Natural killer cell (primary cell): ENCODE data around the gene DIRAS1. TPM values are rescaled to one million over a fixed set of nuclear protein-coding genes. Genes with fewer than 3 reads are reported as not detected.

Experiments
- ATAC-seq, 3 donors: fragments of 150-1000 bp in 2 of 3; fragments of 200-7000 bp in 1 of 3; cut with Tn5 transposase; 1 replicate in 1 of 3; 2 replicates in 2 of 3; pipeline ENCODE4 v1.10.0; 2021; ENCODE audit warnings: mild to moderate bottlenecking in 2 of 3, moderate library complexity in 2 of 3
- DNase-seq, 2 donors: peaks; one replicate each; pipeline versions ENCODE4 v3.0.0 to v3.0.0-alpha.2; 2013 to 2021; ENCODE audit warnings: mixed read lengths in 1 of 2
- H3K27ac ChIP-seq: one replicate; pipeline ENCODE4 v1.5.1; 2013; ENCODE audit warnings: mild to moderate bottlenecking, low read length
- H3K27me3 ChIP-seq: one replicate; pipeline ENCODE4 v1.6.1; 2013; ENCODE audit warnings: low read length; ENCODE audit not compliant: control insufficient read depth, insufficient read depth
- H3K36me3 ChIP-seq: one replicate; pipeline ENCODE4 v1.6.1; 2013; ENCODE audit warnings: low read length; ENCODE audit not compliant: control insufficient read depth, insufficient read depth
- H3K4me1 ChIP-seq: one replicate; pipeline ENCODE4 v1.6.1; 2013; ENCODE audit warnings: low read length; ENCODE audit not compliant: control insufficient read depth, insufficient read depth
- H3K4me3 ChIP-seq: one replicate; pipeline ENCODE4 v1.5.1; 2013; ENCODE audit warnings: low read length
- H3K9me3 ChIP-seq: one replicate; pipeline ENCODE4 v1.6.1; 2013; ENCODE audit warnings: low read length; ENCODE audit not compliant: control insufficient read depth, insufficient read depth
- H3K27ac Mint-ChIP-seq, 2 donors: one replicate each; pipeline ENCODE4 v1.8.0; 2022; ENCODE audit warnings: mild to moderate bottlenecking in 2 of 2, mixed read lengths in 2 of 2, moderate library complexity in 1 of 2
- H3K27me3 Mint-ChIP-seq, 2 donors: one replicate each; pipeline ENCODE4 v1.8.0; 2022; ENCODE audit warnings: low read depth in 2 of 2, mixed read lengths in 2 of 2
- H3K36me3 Mint-ChIP-seq: one replicate; pipeline ENCODE4 v1.8.0; 2022; ENCODE audit warnings: mixed read lengths
- H3K4me1 Mint-ChIP-seq, 2 donors: one replicate each; pipeline ENCODE4 v1.8.0; 2022; ENCODE audit warnings: mixed read lengths in 2 of 2
- H3K4me3 Mint-ChIP-seq: one replicate; pipeline ENCODE4 v1.8.0; 2022; ENCODE audit warnings: mild to moderate bottlenecking, moderate library complexity, mixed read lengths
- H3K9me3 Mint-ChIP-seq, 2 donors: one replicate each; pipeline ENCODE4 v1.8.0; 2022; ENCODE audit warnings: mixed read lengths in 2 of 2
- WGBS: methylation state at CpG from one replicate; pipeline ENCODE4 v1.1.7; 2013; ENCODE audit warnings: missing lambda C conversion rate; ENCODE audit not compliant: insufficient coverage; 5-methylcytosine and 5-hydroxymethylcytosine counted together
- intact Hi-C: fragments of 100-400 bp; cut with micrococcal nuclease; formaldehyde crosslinking; loops from one replicate; pipeline ENCODE4 v1.14.2; 2022
- total RNA-seq, 4 donors: library from RNA; stranded (reverse); fragments of 120-200 nt in 1 of 4; gene quantifications; one replicate each; pipeline versions ENCODE4 v1.2.3 to v1.2.4, GENCODE V29; 2013 to 2022
- TF ChIP-seq, protein P1 (sequence below): fragments of 200-600 bp; IDR thresholded peaks from one replicate; pipeline ENCODE4 v1.8.0; 2022; ENCODE audit warnings: antibody characterized with exemption

DIRAS1 gene, protein sequence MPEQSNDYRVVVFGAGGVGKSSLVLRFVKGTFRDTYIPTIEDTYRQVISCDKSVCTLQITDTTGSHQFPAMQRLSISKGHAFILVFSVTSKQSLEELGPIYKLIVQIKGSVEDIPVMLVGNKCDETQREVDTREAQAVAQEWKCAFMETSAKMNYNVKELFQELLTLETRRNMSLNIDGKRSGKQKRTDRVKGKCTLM
- under 1 TPM; 0.12 to 0.48 (median 0.18) TPM for total RNA-seq
- 1.4 TPM for total RNA-seq (2013)

DNA sequence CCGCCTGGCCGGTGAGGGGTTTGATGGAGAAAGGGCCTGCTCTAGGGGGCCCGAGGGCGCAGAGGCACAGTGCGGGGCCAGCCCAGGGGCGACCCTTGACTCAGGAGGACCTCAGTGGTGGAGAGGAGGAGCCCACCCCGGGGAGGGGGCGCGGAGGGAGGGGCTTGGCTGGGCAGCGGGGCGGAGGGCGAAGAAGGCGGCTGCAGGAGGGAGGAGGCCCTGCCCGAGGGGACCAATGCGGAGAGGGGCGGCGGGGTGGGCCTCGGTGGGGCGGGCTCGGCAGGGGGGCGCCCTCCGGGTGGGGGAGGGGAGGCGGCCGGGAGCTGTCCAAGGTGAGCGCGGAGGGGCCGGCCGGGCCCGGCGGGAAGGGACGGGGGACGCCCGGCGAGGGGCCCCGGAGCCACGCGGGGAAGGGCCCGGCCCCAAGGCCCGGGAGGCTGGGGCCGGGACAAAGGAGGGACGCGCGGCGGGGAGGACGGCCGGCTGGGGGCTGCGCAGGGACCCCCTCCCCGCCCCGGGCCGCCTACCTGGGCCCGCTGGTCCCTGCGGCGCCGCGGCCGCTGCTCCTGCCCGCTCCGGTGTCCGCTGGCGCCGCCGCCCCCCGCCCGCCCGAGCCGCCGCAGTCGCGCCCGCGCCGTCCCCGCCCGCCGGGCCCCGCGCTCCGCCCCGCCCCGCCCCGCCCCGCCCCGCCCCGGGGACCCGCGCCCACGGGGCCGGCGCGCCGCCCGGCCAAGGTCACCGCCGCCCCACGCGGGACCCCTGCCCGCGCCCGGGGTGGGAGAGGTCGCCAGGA is at the start of gene DIRAS1:
TSS of gene DIRAS1 (minus strand) at position 596 of the 793 bp plus-strand sequence. CDS start 3,566 bp downstream, outside the sequence.
- peaks cover 17% of the 10 kb centered on the region for H3K27me3 ChIP-seq
- peaks cover 8 to 12% of the 10 kb centered on the region in 2 donors for H3K27me3 Mint-ChIP-seq
- peak within 1 kb of the TSS; percentile 12 for H3K4me3 ChIP-seq
- H3K27ac Mint-ChIP-seq = no peak within 1 kb of the TSS
- no peak within 1 kb of the TSS for H3K27ac ChIP-seq
- H3K4me3 Mint-ChIP-seq = no peak within 1 kb of the TSS
- H3K4me1 ChIP-seq = peaks cover 11% of the 10 kb centered on the region
- ATAC-seq = no peak
- H3K9me3 ChIP-seq = no peaks in the 10 kb centered on the region
- intact Hi-C loops = no loop called here
- no peaks in the 10 kb centered on the region for H3K9me3 Mint-ChIP-seq
- H3K4me1 Mint-ChIP-seq = no peaks in the 10 kb centered on the region
- TF ChIP-seq, protein P1, sequence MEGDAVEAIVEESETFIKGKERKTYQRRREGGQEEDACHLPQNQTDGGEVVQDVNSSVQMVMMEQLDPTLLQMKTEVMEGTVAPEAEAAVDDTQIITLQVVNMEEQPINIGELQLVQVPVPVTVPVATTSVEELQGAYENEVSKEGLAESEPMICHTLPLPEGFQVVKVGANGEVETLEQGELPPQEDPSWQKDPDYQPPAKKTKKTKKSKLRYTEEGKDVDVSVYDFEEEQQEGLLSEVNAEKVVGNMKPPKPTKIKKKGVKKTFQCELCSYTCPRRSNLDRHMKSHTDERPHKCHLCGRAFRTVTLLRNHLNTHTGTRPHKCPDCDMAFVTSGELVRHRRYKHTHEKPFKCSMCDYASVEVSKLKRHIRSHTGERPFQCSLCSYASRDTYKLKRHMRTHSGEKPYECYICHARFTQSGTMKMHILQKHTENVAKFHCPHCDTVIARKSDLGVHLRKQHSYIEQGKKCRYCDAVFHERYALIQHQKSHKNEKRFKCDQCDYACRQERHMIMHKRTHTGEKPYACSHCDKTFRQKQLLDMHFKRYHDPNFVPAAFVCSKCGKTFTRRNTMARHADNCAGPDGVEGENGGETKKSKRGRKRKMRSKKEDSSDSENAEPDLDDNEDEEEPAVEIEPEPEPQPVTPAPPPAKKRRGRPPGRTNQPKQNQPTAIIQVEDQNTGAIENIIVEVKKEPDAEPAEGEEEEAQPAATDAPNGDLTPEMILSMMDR = no peak
- no peaks in the 10 kb centered on the region for H3K36me3 ChIP-seq
- no peaks in the 10 kb centered on the region for H3K36me3 Mint-ChIP-seq
- no peak for DNase-seq
- under 1% methylated on average over 100 of the region's 100 CpGs for WGBS

DNA sequence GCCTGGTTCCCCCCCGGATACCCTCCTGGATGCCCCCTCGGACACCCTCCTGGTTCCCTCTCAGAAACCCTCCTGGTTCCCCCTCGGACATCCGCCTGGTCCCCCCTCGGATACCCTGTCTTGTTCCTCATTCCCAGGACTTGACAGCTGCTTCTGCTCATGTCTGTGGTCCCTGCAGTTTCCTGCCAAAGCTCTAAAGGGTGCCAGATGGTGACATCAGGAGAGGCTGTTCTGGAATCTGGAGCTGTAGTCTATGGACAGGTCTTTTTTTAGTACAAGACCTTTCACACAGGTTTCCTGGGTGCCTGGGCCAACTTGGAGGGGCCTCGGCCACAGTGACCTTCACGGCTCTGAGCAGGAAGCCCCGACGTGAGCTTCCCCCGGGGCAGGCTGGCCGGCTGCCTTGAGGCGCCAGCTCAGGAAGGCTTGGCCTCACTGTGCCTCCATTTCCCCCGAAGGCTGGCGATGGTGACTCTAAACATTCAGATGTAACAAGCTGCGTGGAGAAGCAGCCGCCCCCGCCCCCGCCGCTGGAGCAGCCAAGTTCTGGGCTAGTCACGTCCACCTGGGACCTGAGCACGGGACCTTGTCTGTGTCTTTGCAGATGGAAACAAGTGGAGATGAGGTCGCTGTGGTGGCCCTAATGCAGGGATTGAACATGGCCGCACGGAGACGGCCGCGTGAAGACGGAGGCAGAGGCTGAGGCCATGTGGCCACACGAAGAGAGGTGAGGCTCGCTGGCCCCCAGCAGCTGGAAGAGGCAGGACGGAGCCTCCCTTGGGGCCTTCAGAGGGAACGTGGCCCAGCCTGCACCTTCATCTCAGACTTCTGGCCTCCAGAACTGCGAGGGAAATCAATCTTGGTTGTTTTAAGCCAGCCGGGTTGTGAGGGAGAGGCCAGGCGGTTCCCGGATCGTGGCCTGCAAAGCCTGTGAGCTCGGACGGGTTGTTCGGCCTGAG is 49.2 kb upstream of the DIRAS1 start:
- Mint-ChIP-seq H3K4me3 (no peak overlapping the region), H3K27me3 (no peaks in the 10 kb centered on the region), H3K9me3 (no peaks in the 10 kb centered on the region), H3K4me1 (peaks cover 9 to 14% of the 10 kb centered on the region in 2 donors), H3K27ac (no peak overlapping the region), H3K36me3 (no peaks in the 10 kb centered on the region)
- H3K27me3 ChIP-seq = no peaks in the 10 kb centered on the region
- TF ChIP-seq, protein P1 = no peak
- peaks cover 17% of the 10 kb centered on the region for H3K4me1 ChIP-seq
- no peaks in the 10 kb centered on the region for H3K9me3 ChIP-seq
- no peak overlapping the region for H3K27ac ChIP-seq
- WGBS = 73% methylated on average over 40 of the region's 40 CpGs
- intact Hi-C loops = no loop called here
- H3K4me3 ChIP-seq = no peak overlapping the region
- DNase-seq (no peak), ATAC-seq (no peak)
- H3K36me3 ChIP-seq = peaks cover 16% of the 10 kb centered on the region

DNA sequence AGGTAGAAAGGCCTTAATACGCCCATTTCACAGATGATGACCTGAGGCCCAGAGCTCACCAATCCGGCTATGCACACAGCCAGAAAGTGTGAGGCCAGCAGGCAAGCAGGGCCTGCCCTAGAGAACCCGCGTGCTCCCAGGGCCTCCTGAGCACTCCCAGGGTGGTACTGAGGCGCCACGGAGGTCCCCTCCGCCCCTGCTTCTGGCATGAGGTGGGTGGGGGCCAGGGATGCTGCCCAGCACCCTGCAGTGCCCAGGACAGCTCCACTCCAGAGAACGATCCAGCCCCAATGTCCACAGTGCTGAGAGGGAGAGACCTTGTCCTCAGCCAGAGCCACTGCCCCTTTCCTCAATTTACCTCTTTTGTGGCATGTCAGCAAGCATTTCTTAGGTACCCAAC is 48.0 kb upstream of the DIRAS1 start:
- Mint-ChIP-seq H3K27me3 (no peaks in the 10 kb centered on the region), H3K4me3 (no peak overlapping the region), H3K27ac (peak overlapping the region in 1 of 2 donors; percentile 60), H3K9me3 (no peaks in the 10 kb centered on the region), H3K4me1 (peaks cover 5 to 12% of the 10 kb centered on the region in 2 donors), H3K36me3 (no peaks in the 10 kb centered on the region)
- H3K27ac ChIP-seq = no peak overlapping the region
- 98% methylated on average over 8 of the region's 8 CpGs for WGBS
- H3K4me1 ChIP-seq = peaks cover 7% of the 10 kb centered on the region
- TF ChIP-seq, protein P1 = no peak
- DNase-seq (no peak), ATAC-seq (no peak)
- H3K27me3 ChIP-seq = no peaks in the 10 kb centered on the region
- intact Hi-C loops = no loop called here
- H3K36me3 ChIP-seq = peaks cover 21% of the 10 kb centered on the region
- H3K4me3 ChIP-seq = no peak overlapping the region
- H3K9me3 ChIP-seq = no peaks in the 10 kb centered on the region
